Ovary (tissue), 9 donors: Measurements from ENCODE around the gene DIS3L. TPM values are rescaled to one million over a fixed set of nuclear protein-coding genes. Genes with fewer than 3 reads are reported as not detected.
"Not testable (repeated sequence)": the region's sequence is repeated elsewhere in the genome, so short reads cannot be mapped to it uniquely, and the experiment has no call there.

Source experiments
- DNase-seq, 5 donors: peaks; one replicate each; pipeline ENCODE4 v3.0.0-alpha.2; 2019 to 2020
- H3K27ac ChIP-seq, 2 donors: fragments of 200-600 bp; one replicate each; pipeline versions ENCODE4 v1.5.1 to v1.8.0; 2019 to 2022
- H3K27me3 ChIP-seq: fragments of 200-600 bp; one replicate; pipeline ENCODE4 v1.8.0; 2022
- H3K36me3 ChIP-seq: fragments of 200-600 bp; sonication (generic); one replicate; pipeline ENCODE4 v1.5.1; 2019
- H3K4me1 ChIP-seq: one replicate; pipeline ENCODE4 v1.8.1; 2013; ENCODE audit warnings: mild to moderate bottlenecking, moderate library complexity; ENCODE audit not compliant: insufficient read depth
- H3K4me3 ChIP-seq: fragments of 200-600 bp; sonication (generic); one replicate; pipeline ENCODE4 v1.5.1; 2017
- H3K9me3 ChIP-seq, 2 donors: fragments of 200-600 bp in 1 of 2; sonication (generic) in 1 of 2; one replicate each; pipeline versions ENCODE4 v1.5.1 to v1.8.1; 2013 to 2019; ENCODE audit warnings: mild to moderate bottlenecking in 1 of 2, moderate library complexity in 1 of 2
- CTCF ChIP-seq, 3 donors: fragments of 450-650 bp in 2 of 3; fragments of 200-600 bp in 1 of 3; IDR thresholded peaks; one replicate each; pipeline versions ENCODE4 v1.5.1 to v1.8.0; 2016 to 2022; ENCODE audit warnings: antibody characterized with exemption in 3 of 3, mild to moderate bottlenecking in 1 of 3
- EP300 ChIP-seq: sonication (generic); formaldehyde crosslinking; IDR thresholded peaks from one replicate; pipeline ENCODE4 v1.6.1; 2017; ENCODE audit warnings: antibody characterized with exemption
- POLR2A ChIP-seq: fragments of 450-650 bp; IDR thresholded peaks from one replicate; pipeline ENCODE4 v1.6.1; 2017; ENCODE audit warnings: antibody characterized with exemption, mild to moderate bottlenecking, moderate library complexity
- WGBS, 3 donors: extraction: QIAGEN DNeasy Blood & Tissue Kit in 1 of 3; methylation state at CpG; one replicate each; pipeline versions ENCODE4 v1.1.5 to v1.1.7; 2013 to 2017; 5-methylcytosine and 5-hydroxymethylcytosine counted together
- intact Hi-C, 4 donors: fragments of 100-400 bp; cut with DNase I; formaldehyde crosslinking; loops; one replicate each; pipeline versions ENCODE4 v1.11.0 to v1.15.1; 2022 to 2023
- polyA plus RNA-seq, 2 donors: library from polyadenylated mRNA; stranded (reverse); fragments of 200-250 nt in 1 of 2; fragments of 350-450 nt in 1 of 2; fragmentation: Illumina TruSeq in 1 of 2; extraction: RNeasy Lipid Tissue Mini Kit (QIAGEN cat#74804) in 1 of 2; gene quantifications; one replicate each; pipeline ENCODE4 v1.2.3, GENCODE V29; 2013 to 2014
- total RNA-seq, 7 donors: library from RNA; depleted of rRNA in 2 of 7; stranded (reverse); fragments of >200 nt in 2 of 7; fragmentation: NEBNext Ultra II Directional in 3 of 7; extraction: Animal tissue kit (Norgen Biotek cat#: 25700) in 3 of 7; gene quantifications; one replicate each; pipeline versions ENCODE4 v1.1.0 to v1.2.4, GENCODE V29; 2016 to 2023
- donor health status: DM: no; HTN: no; CAD: no; lungs with moderate emphysema.
- donor health status: DM: no; HTN: no; CAD: no.
- donor health status: Bipolar disorder and iron deficiency.
- donor health status: DM: yes; HTN: yes; CAD: no.
- donor health status: DM: no; HTN: no; CAD: no.
- donor health status: DM: yes; HTN: yes; CAD: no.

DIS3L gene
- total and polyA plus RNA-seq, 9 donors: 19.6 to 54.6 (median 31.9) TPM

- no peak overlapping the region for H3K4me3 ChIP-seq
- peaks cover 0 to 4% of the 10 kb centered on the region in 2 donors for H3K9me3 ChIP-seq
- H3K27me3 ChIP-seq: no peaks in the 10 kb centered on the region
- TF ChIP-seq EP300 (no peak), CTCF (IDR thresholded peaks at IDR 0.05) (no peak), POLR2A (no peak)
- 48 to 62% (median 60%) methylated on average over 3 of the region's 3 CpGs for WGBS, 3 donors
- no peaks in the 10 kb centered on the region for H3K4me1 ChIP-seq
- DNase-seq: no peak
- intact Hi-C loops: no loop called here
- H3K36me3 ChIP-seq: no peaks in the 10 kb centered on the region
- no peak overlapping the region for H3K27ac ChIP-seq
These were observed 32.3 kb upstream of the DIS3L start for GRCh38 chr15:66261056-66261455.

GRCh38 chr15:66262837-66263236 is 30.5 kb upstream of the DIS3L start:
- DNase-seq, H3K27me3 ChIP-seq, H3K27ac ChIP-seq, H3K4me3 ChIP-seq, H3K4me1 ChIP-seq, H3K36me3 ChIP-seq, H3K9me3 ChIP-seq, intact Hi-C loops: not testable (repeated sequence)
- WGBS, 3 donors: 78 to 97% (median 84%) methylated on average over 1 of the region's 1 CpG

- Histone ChIP-seq H3K4me3 (no peak overlapping the region), H3K27ac (no peak overlapping the region), H3K4me1 (no peaks in the 10 kb centered on the region), H3K27me3 (no peaks in the 10 kb centered on the region), H3K36me3 (no peaks in the 10 kb centered on the region), H3K9me3 (peaks cover 0 to 4% of the 10 kb centered on the region in 2 donors)
- no peak for DNase-seq
- 85 to 87% (median 87%) methylated on average over 20 of the region's 20 CpGs for WGBS, 3 donors
- no peak for TF ChIP-seq EP300
- TF ChIP-seq CTCF (IDR thresholded peaks at IDR 0.05): no peak
- no peak for TF ChIP-seq POLR2A
- intact Hi-C loops: no loop called here
These were observed 28.4 kb upstream of the DIS3L start for GRCh38 chr15:66264859-66265513.

- Histone ChIP-seq H3K9me3 (no peaks in the 10 kb centered on the region), H3K4me3 (no peak overlapping the region), H3K4me1 (no peaks in the 10 kb centered on the region), H3K27me3 (no peaks in the 10 kb centered on the region), H3K36me3 (no peaks in the 10 kb centered on the region), H3K27ac (no peak overlapping the region)
- 37 to 48% (median 45%) methylated on average over 13 of the region's 13 CpGs for WGBS, 3 donors
- DNase-seq: no peak
- intact Hi-C loops: no loop called here
- TF ChIP-seq POLR2A (no peak), CTCF (IDR thresholded peaks at IDR 0.05) (no peak)
These were observed 23.9 kb upstream of the DIS3L start for GRCh38 chr15:66269326-66270090.

- Histone ChIP-seq H3K36me3 (no peaks in the 10 kb centered on the region), H3K4me3 (no peak overlapping the region), H3K9me3 (no peaks in the 10 kb centered on the region), H3K27ac (no peak overlapping the region), H3K27me3 (no peaks in the 10 kb centered on the region), H3K4me1 (no peaks in the 10 kb centered on the region)
- intact Hi-C loops: no loop called here
- WGBS, 3 donors: 73 to 95% (median 76%) methylated on average over 6 of the region's 6 CpGs
- no peak for TF ChIP-seq POLR2A
- no peak for TF ChIP-seq CTCF (IDR thresholded peaks at IDR 0.05)
- no peak for TF ChIP-seq EP300
- DNase-seq: no peak
These were observed 22.4 kb upstream of the DIS3L start for GRCh38 chr15:66270932-66271331.
